Stomach smooth muscle (tissue), 2 donors: ENCODE measurements around the gene NLN.
"Not testable (repeated sequence)": the region's sequence is repeated elsewhere in the genome, so short reads cannot be mapped to it uniquely, and the experiment has no call there.

Source experiments
- H3K27ac ChIP-seq: one replicate; pipeline ENCODE4 v1.7.0; 2013; ENCODE audit warnings: mild to moderate bottlenecking, low read length, inconsistent platforms
- H3K27me3 ChIP-seq, 2 donors: one replicate each; pipeline ENCODE4 v1.7.0; 2013; ENCODE audit warnings: low read length in 2 of 2; ENCODE audit not compliant: insufficient read depth in 2 of 2, control insufficient read depth in 1 of 2
- H3K36me3 ChIP-seq, 2 donors: one replicate each; pipeline ENCODE4 v1.7.0; 2013; ENCODE audit warnings: low read length in 2 of 2; ENCODE audit not compliant: control insufficient read depth in 2 of 2, insufficient read depth in 2 of 2
- H3K4me1 ChIP-seq: one replicate; pipeline ENCODE4 v1.7.0; 2013; ENCODE audit warnings: low read length; ENCODE audit not compliant: control insufficient read depth, insufficient read depth
- H3K4me3 ChIP-seq, 2 donors: one replicate each; pipeline ENCODE4 v1.7.0; 2013; ENCODE audit warnings: low read length in 2 of 2
- H3K9ac ChIP-seq, 2 donors: one replicate each; pipeline ENCODE4 v1.7.0; 2013; ENCODE audit warnings: low read length in 2 of 2, mild to moderate bottlenecking in 1 of 2
- H3K9me3 ChIP-seq, 2 donors: one replicate each; pipeline ENCODE4 v1.7.0; 2013; ENCODE audit warnings: low read length in 2 of 2; ENCODE audit not compliant: control insufficient read depth in 2 of 2
- donor health status: healthy.
- donor health status: Pancreatic carcinoma.

Gene NLN

DNA sequence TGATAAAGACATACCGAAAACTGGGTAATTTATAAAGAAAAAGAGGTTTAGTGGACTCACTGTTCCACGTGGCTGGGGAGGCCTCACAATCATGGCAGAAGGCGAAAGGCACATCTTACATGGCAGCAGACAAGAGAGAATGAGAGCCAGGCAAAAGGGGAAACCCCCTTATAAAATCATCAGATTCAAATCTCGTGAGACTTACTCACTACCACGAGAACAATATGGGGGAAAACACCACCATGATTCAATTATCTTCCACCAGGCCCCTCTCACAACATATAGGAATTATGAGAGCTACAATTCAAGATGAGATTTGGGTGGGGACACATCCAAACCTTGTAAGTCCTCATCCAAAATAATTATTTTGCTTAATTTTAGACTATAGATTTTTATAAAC is 149.8 kb downstream of the NLN start:
- not testable (repeated sequence) for H3K4me3 ChIP-seq, H3K27ac ChIP-seq, H3K9me3 ChIP-seq, H3K27me3 ChIP-seq, H3K4me1 ChIP-seq, H3K36me3 ChIP-seq, H3K9ac ChIP-seq

GRCh38 chr5:65873181-65873750 is 151.3 kb downstream of the NLN start:
- Histone ChIP-seq H3K9ac (no peak overlapping the region), H3K4me1 (no peaks in the 10 kb centered on the region), H3K36me3 (no peaks in the 10 kb centered on the region), H3K9me3 (no peaks in the 10 kb centered on the region), H3K27me3 (no peaks in the 10 kb centered on the region), H3K4me3 (no peak overlapping the region), H3K27ac (no peak overlapping the region)

DNA sequence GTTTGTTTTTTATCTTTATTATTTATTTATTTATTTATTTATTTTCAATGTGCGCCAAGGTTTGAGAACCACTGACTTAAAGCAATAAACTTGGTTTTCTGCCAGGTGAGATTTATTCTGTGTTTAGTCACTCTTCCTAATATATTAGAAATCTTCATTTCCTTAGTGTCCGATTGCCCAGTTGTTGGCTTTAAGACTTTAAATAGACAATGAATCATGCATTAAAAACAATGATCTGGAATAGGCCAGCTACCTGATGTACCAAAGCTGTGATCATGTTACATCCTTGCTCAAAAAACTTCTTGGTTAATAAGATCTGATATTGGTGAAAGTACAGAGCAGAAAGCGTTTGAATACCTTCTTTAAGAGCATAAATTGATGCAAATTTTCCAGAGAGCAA is 152.2 kb downstream of the NLN start:
- no peaks in the 10 kb centered on the region for H3K36me3 ChIP-seq
- H3K4me1 ChIP-seq: no peaks in the 10 kb centered on the region
- H3K4me3 ChIP-seq: no peak overlapping the region
- H3K9ac ChIP-seq: no peak overlapping the region
- H3K27ac ChIP-seq: no peak overlapping the region
- no peaks in the 10 kb centered on the region for H3K27me3 ChIP-seq
- H3K9me3 ChIP-seq: no peaks in the 10 kb centered on the region

GRCh38 chr5:65876496-65876895 is 154.5 kb downstream of the NLN start:
- Histone ChIP-seq H3K4me1 (no peaks in the 10 kb centered on the region), H3K9ac (no peak overlapping the region), H3K27me3 (no peaks in the 10 kb centered on the region), H3K9me3 (no peaks in the 10 kb centered on the region), H3K36me3 (no peaks in the 10 kb centered on the region), H3K27ac (no peak overlapping the region), H3K4me3 (no peak overlapping the region)

DNA sequence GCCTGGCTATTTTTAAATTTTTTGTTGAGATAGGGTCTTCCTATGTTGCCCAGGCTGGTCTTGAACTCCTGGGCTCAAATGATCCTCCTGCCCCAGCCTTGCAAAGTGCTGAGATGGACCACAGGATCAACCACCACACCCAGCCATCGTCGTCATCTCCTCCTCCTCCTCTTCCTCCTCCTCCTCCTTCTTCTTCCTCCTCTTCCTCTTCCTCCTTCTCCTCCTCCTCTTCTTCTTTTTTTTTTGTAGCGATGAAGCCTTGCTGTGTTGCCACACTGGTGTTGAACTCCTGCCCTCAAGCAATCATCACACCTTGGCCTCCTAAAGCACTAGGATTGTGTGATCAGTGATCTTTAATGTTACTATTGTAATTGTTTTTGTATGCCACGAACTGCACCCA is 155.0 kb downstream of the NLN start:
- H3K4me1 ChIP-seq: no peaks in the 10 kb centered on the region

More for the DNA sequence above, 155.0 kb downstream of the NLN start:
- no peak overlapping the region for H3K9ac ChIP-seq
- H3K9me3 ChIP-seq: no peaks in the 10 kb centered on the region
- no peaks in the 10 kb centered on the region for H3K27me3 ChIP-seq
- H3K4me3 ChIP-seq: no peak overlapping the region
- H3K36me3 ChIP-seq: no peaks in the 10 kb centered on the region
- no peak overlapping the region for H3K27ac ChIP-seq
